HAP-1 (cell line): Measurements from ENCODE around the gene GPC2.
"Not testable (repeated sequence)": the region's sequence is repeated elsewhere in the genome, so short reads cannot be mapped to it uniquely, and the experiment has no call there.

Source experiments
- DNase-seq, 2 experiments: peaks; one replicate each; pipeline ENCODE4 v3.0.0-alpha.2; 2016 to 2020; ENCODE audit warnings: low spot score in 2 of 2
- H3K27me3 ChIP-seq: fragments of 250-450 bp; sonication (Bioruptor Pico); 2 replicates; pipeline ENCODE4 v1.5.1; 2020; ENCODE audit warnings: low read depth, mild to moderate bottlenecking, moderate library complexity
- H3K36me3 ChIP-seq: fragments of 250-450 bp; sonication (Bioruptor Pico); replicated peaks from 2 replicates; pipeline ENCODE4 v1.5.1; 2020; ENCODE audit warnings: mild to moderate bottlenecking
- H3K4me1 ChIP-seq: fragments of 250-450 bp; sonication (Bioruptor Pico); 2 replicates; pipeline ENCODE4 v1.5.1; 2020; ENCODE audit warnings: mild to moderate bottlenecking
- H3K4me3 ChIP-seq: fragments of 250-450 bp; sonication (Bioruptor Pico); 2 replicates; pipeline ENCODE4 v1.5.1; 2020; ENCODE audit warnings: mild to moderate bottlenecking, moderate library complexity
- H3K9me3 ChIP-seq: fragments of 250-450 bp; sonication (Bioruptor Pico); 2 replicates; pipeline ENCODE4 v1.5.1; 2020; ENCODE audit warnings: mild to moderate bottlenecking, moderate library complexity
- in situ Hi-C: fragments of 300-500 bp; cut with MboI; formaldehyde crosslinking; loops from 3 replicates; pipeline ENCODE4 v1.14.3; 2020; ENCODE audit warnings: low sequenced_read_pairs, inconsistent platforms, mixed read lengths

GPC2 gene

GRCh38 chr7:100177045-100178001 is at the start of gene GPC2, which contains the start of gene STAG3:
Gene GPC2 (minus strand): TSS chr7:100177381. CDS start chr7:100177199, 182 bp downstream.
Gene STAG3 (plus strand): TSS chr7:100177918. CDS start chr7:100180557, 2,639 bp downstream.
- in situ Hi-C loops: no loop called here
- DNase-seq: peak; percentile 91 to 99
- Histone ChIP-seq H3K4me3 (peak within 1 kb of the TSS; percentile 68), H3K27me3 (peaks cover 2% of the 10 kb centered on the region; the same call in 1 of the 2 replicates), H3K4me1 (peaks cover 7% of the 10 kb centered on the region), H3K36me3 (no peaks in the 10 kb centered on the region), H3K9me3 (no peaks in the 10 kb centered on the region)

GRCh38 chr7:100224891-100225290 is 47.7 kb upstream of the GPC2 start:
- in situ Hi-C loops, H3K36me3 ChIP-seq: not testable (repeated sequence)

GRCh38 chr7:100223376-100223927 is 46.3 kb upstream of the GPC2 start:
- DNase-seq, H3K27me3 ChIP-seq, H3K36me3 ChIP-seq, H3K4me1 ChIP-seq, H3K4me3 ChIP-seq, H3K9me3 ChIP-seq, in situ Hi-C loops: not testable (repeated sequence)

More at GRCh38 chr7:100224891-100225290, 47.7 kb upstream of the GPC2 start:
- DNase-seq, H3K9me3 ChIP-seq, H3K4me3 ChIP-seq, H3K4me1 ChIP-seq, H3K27me3 ChIP-seq: not testable (repeated sequence)

- no peak for DNase-seq
- Histone ChIP-seq H3K36me3 (no peaks in the 10 kb centered on the region), H3K9me3 (no peaks in the 10 kb centered on the region), H3K4me3 (no peak overlapping the region), H3K27me3 (no peaks in the 10 kb centered on the region), H3K4me1 (no peaks in the 10 kb centered on the region)
- in situ Hi-C loops: no loop called here
These were observed 45.4 kb upstream of the GPC2 start for GRCh38 chr7:100222445-100223132.

- no peaks in the 10 kb centered on the region for H3K9me3 ChIP-seq
- no peaks in the 10 kb centered on the region for H3K36me3 ChIP-seq
- no peak overlapping the region for H3K4me3 ChIP-seq
- H3K27me3 ChIP-seq: no peaks in the 10 kb centered on the region
- in situ Hi-C loops: no loop called here
- DNase-seq: no peak
- H3K4me1 ChIP-seq: no peaks in the 10 kb centered on the region
These were observed 44.7 kb upstream of the GPC2 start for GRCh38 chr7:100221767-100222444.

- H3K4me1 ChIP-seq: no peaks in the 10 kb centered on the region
- no peak overlapping the region for H3K4me3 ChIP-seq
- no peak for DNase-seq
- in situ Hi-C loops: no loop called here
- no peaks in the 10 kb centered on the region for H3K36me3 ChIP-seq
- no peaks in the 10 kb centered on the region for H3K27me3 ChIP-seq
- no peaks in the 10 kb centered on the region for H3K9me3 ChIP-seq
These were observed 44.1 kb upstream of the GPC2 start for GRCh38 chr7:100221231-100221718.

- in situ Hi-C loops: no loop called here
- H3K4me3 ChIP-seq: no peak overlapping the region
- H3K4me1 ChIP-seq: no peaks in the 10 kb centered on the region
- no peaks in the 10 kb centered on the region for H3K36me3 ChIP-seq
- H3K9me3 ChIP-seq: no peaks in the 10 kb centered on the region
- no peaks in the 10 kb centered on the region for H3K27me3 ChIP-seq
- no peak for DNase-seq
These were observed 43.5 kb upstream of the GPC2 start for GRCh38 chr7:100220586-100221230.

GRCh38 chr7:100219801-100220585 is 42.8 kb upstream of the GPC2 start, which contains the start of gene PVRIG:
Gene PVRIG (plus strand): TSS chr7:100219949. CDS start chr7:100219971, 22 bp downstream.
- not testable (repeated sequence) for H3K4me3 ChIP-seq, H3K36me3 ChIP-seq, DNase-seq, H3K4me1 ChIP-seq, H3K27me3 ChIP-seq, H3K9me3 ChIP-seq
- in situ Hi-C loops: loop anchor here (5.0 kb wide), 1 partner anchor 88 kb away; no protein-coding TSS in a partner anchor

- no peaks in the 10 kb centered on the region for H3K27me3 ChIP-seq
- no peak for DNase-seq
- H3K4me1 ChIP-seq: no peaks in the 10 kb centered on the region
- in situ Hi-C loops: loop anchor here (5.0 kb wide), 1 partner anchor 87 kb away; no protein-coding TSS in a partner anchor
- H3K9me3 ChIP-seq: no peaks in the 10 kb centered on the region
- no peak overlapping the region for H3K4me3 ChIP-seq
- no peaks in the 10 kb centered on the region for H3K36me3 ChIP-seq
These were observed 42.1 kb upstream of the GPC2 start for GRCh38 chr7:100219271-100219737.

GRCh38 chr7:100217934-100218333 is 40.8 kb upstream of the GPC2 start:
- not testable (repeated sequence) for H3K27me3 ChIP-seq, H3K4me3 ChIP-seq, H3K36me3 ChIP-seq, H3K4me1 ChIP-seq, H3K9me3 ChIP-seq
- in situ Hi-C loops: loop anchor here (5.0 kb wide), 1 partner anchor 86 kb away; no protein-coding TSS in a partner anchor
- DNase-seq: peak in 1 of 2 experiments; percentile 90

- no peak overlapping the region for H3K4me3 ChIP-seq
- no peaks in the 10 kb centered on the region for H3K4me1 ChIP-seq
- in situ Hi-C loops: loop anchor here (5.0 kb wide), 1 partner anchor 84 kb away; no protein-coding TSS in a partner anchor
- no peaks in the 10 kb centered on the region for H3K27me3 ChIP-seq
- no peak for DNase-seq
- no peaks in the 10 kb centered on the region for H3K9me3 ChIP-seq
- no peaks in the 10 kb centered on the region for H3K36me3 ChIP-seq
These were observed 38.7 kb upstream of the GPC2 start for GRCh38 chr7:100215895-100216294.

- H3K4me3 ChIP-seq, H3K27me3 ChIP-seq, H3K9me3 ChIP-seq, H3K4me1 ChIP-seq, in situ Hi-C loops, DNase-seq, H3K36me3 ChIP-seq: not testable (repeated sequence)
These were observed 37.2 kb upstream of the GPC2 start for GRCh38 chr7:100214356-100214755.
